ENCODE measurements around the gene PISD.

DNA sequence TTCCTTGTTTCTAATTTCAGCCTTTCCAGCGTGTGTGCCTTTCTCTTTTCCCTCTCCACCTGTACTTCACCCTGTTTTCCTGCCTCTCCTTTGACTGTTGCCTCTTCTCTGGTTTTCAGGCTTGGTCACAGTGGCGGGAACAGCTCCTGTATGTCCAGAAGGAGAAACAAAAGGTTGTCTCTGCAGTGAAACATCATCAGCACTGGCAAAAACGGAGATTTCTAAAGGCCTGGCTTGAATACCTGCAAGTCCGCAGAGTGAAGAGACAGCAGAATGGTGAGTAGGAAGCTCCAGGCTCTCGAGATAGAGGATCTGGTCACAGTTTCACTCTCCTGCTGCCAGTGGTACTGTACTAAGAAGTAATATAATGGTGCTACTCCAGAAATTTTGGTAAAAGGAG is 89.1 kb downstream of the PISD start:
- no peak for TF ChIP-seq POLR2A (IDR thresholded peaks at IDR 0.05; ENCODE audit: low read depth, low read length)
- no peak for TF ChIP-seq CTCF (IDR thresholded peaks at IDR 0.05; ENCODE audit: extremely low read depth in 1 of 2, insufficient read depth in 1 of 2, low read depth in 1 of 2, low read length in 2 of 2)
- TF ChIP-seq EZH2 (IDR thresholded peaks at IDR 0.05; ENCODE audit: borderline replicate concordance, low read depth, low read length, severe bottlenecking) = no peak
